Glutamatergic neuron (in vitro differentiated cells): ENCODE results near the gene TMEM181. TPM values are rescaled to one million over a fixed set of nuclear protein-coding genes. Genes with fewer than 3 reads are reported as not detected.
A peak's percentile ranks its signal among the peaks of the same experiment; 100 is the strongest.

Source experiments
- DNase-seq: peaks from one replicate; pipeline ENCODE4 v3.0.0; 2022
- H3K27ac Mint-ChIP-seq: one replicate; pipeline ENCODE4 v1.8.0; 2020; ENCODE audit warnings: mild to moderate bottlenecking, mixed read lengths, inconsistent platforms; ENCODE audit not compliant: unreplicated experiment
- H3K27me3 Mint-ChIP-seq: one replicate; pipeline ENCODE4 v1.8.0; 2020; ENCODE audit warnings: mild to moderate bottlenecking, moderate library complexity, mixed read lengths, inconsistent platforms; ENCODE audit not compliant: unreplicated experiment
- H3K36me3 Mint-ChIP-seq: one replicate; pipeline ENCODE4 v1.8.0; 2020; ENCODE audit warnings: mild to moderate bottlenecking, mixed read lengths, inconsistent platforms; ENCODE audit not compliant: unreplicated experiment
- H3K4me1 Mint-ChIP-seq: one replicate; pipeline ENCODE4 v1.8.0; 2020; ENCODE audit warnings: mild to moderate bottlenecking, low read depth, mixed read lengths, inconsistent platforms; ENCODE audit not compliant: unreplicated experiment
- H3K4me3 Mint-ChIP-seq: one replicate; pipeline ENCODE4 v1.8.0; 2020; ENCODE audit warnings: mild to moderate bottlenecking, mixed read lengths, inconsistent platforms; ENCODE audit not compliant: unreplicated experiment
- H3K9me3 Mint-ChIP-seq: one replicate; pipeline ENCODE4 v1.8.0; 2020; ENCODE audit warnings: mild to moderate bottlenecking, moderate library complexity, mixed read lengths, inconsistent platforms; ENCODE audit not compliant: unreplicated experiment
- total RNA-seq: library from RNA; stranded (reverse); fragmentation: NEBNext Ultra II Directional; extraction: Animal tissue kit (Norgen Biotek cat#: 25700); gene quantifications from one replicate; pipeline ENCODE4 v1.2.1, GENCODE V29; 2021; ENCODE audit not compliant: unreplicated experiment
- TF ChIP-seq, protein P1 (sequence below): fragments of 200-600 bp; sonication (generic); IDR thresholded peaks from one replicate; pipeline ENCODE4 v1.5.0; 2021; ENCODE audit not compliant: partially characterized antibody, unreplicated experiment

TMEM181 gene
- total RNA-seq, 1 donor from 2014 or later: 44.3 TPM

- Mint-ChIP-seq H3K36me3 (peaks cover 6% of the 10 kb centered on the region), H3K4me1 (peaks cover 9% of the 10 kb centered on the region), H3K27me3 (peaks cover 6% of the 10 kb centered on the region), H3K4me3 (no peak overlapping the region), H3K9me3 (peaks cover 4% of the 10 kb centered on the region), H3K27ac (no peak overlapping the region)
- DNase-seq: no peak
- TF ChIP-seq, protein P1, sequence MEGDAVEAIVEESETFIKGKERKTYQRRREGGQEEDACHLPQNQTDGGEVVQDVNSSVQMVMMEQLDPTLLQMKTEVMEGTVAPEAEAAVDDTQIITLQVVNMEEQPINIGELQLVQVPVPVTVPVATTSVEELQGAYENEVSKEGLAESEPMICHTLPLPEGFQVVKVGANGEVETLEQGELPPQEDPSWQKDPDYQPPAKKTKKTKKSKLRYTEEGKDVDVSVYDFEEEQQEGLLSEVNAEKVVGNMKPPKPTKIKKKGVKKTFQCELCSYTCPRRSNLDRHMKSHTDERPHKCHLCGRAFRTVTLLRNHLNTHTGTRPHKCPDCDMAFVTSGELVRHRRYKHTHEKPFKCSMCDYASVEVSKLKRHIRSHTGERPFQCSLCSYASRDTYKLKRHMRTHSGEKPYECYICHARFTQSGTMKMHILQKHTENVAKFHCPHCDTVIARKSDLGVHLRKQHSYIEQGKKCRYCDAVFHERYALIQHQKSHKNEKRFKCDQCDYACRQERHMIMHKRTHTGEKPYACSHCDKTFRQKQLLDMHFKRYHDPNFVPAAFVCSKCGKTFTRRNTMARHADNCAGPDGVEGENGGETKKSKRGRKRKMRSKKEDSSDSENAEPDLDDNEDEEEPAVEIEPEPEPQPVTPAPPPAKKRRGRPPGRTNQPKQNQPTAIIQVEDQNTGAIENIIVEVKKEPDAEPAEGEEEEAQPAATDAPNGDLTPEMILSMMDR: no peak
Measured at GRCh38 chr6:158634695-158635426, 75.0 kb downstream of the TMEM181 start.

GRCh38 chr6:158635427-158636073 lies 75.7 kb downstream of the TMEM181 start:
- no peak overlapping the region for H3K27ac Mint-ChIP-seq
- peaks cover 13% of the 10 kb centered on the region for H3K4me1 Mint-ChIP-seq
- peaks cover 4% of the 10 kb centered on the region for H3K9me3 Mint-ChIP-seq
- no peak overlapping the region for H3K4me3 Mint-ChIP-seq
- TF ChIP-seq, protein P1: no peak
- H3K27me3 Mint-ChIP-seq: peaks cover 8% of the 10 kb centered on the region
- no peak for DNase-seq
- peaks cover 6% of the 10 kb centered on the region for H3K36me3 Mint-ChIP-seq

DNA sequence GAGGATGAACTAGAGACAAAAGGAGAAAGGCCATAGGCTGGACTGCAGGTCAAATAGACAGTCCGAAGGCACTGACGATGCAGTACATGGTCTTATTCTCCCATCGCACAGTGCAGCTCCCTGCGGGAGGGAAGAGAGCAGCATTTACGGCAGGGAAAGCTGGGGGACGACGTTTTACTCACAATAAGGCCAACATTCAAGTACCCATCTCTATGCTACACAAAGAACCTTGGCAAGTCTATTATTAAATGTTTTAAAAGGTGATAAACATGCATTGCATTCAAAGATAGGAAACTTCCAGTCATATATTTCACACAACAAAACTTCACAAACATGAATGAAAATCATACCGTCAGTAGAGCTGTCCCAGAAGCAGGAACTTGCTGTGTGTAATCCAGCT lies 76.9 kb downstream of the TMEM181 start:
- Mint-ChIP-seq H3K4me1 (peaks cover 12% of the 10 kb centered on the region), H3K36me3 (no peaks in the 10 kb centered on the region), H3K27ac (no peak overlapping the region), H3K27me3 (peaks cover 8% of the 10 kb centered on the region), H3K9me3 (peaks cover 4% of the 10 kb centered on the region), H3K4me3 (no peak overlapping the region)
- DNase-seq: no peak
- TF ChIP-seq, protein P1: no peak

DNA sequence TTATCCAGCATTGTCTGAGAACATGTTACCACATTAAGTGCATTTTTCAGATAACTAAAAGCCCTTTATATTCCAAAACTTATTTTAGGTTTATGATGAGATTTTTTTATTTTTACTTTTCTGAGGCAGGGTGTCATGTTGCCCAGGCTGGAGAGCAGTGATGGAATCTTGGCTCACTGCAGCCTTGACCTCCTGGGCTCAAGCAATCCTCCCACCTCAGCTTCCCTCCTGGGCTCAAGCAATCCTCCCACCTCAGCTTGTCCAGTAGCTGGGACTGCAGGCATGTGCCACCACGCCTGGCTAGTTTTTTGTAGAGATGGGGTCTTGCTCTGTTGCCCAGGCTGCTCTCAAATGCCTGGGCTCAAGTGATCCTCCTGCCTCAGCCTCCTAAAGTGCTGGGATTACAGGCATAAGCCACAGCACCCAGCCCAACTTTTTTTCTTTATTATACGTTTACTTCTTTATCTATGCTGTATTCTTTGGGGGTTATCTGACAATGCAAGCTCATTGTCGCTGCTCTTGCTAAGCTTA lies 78.5 kb downstream of the TMEM181 start:
- peaks cover 5% of the 10 kb centered on the region for H3K27me3 Mint-ChIP-seq
- no peaks in the 10 kb centered on the region for H3K36me3 Mint-ChIP-seq
- DNase-seq: no peak
- H3K9me3 Mint-ChIP-seq: peaks cover 5% of the 10 kb centered on the region
- TF ChIP-seq, protein P1: no peak
- no peak overlapping the region for H3K4me3 Mint-ChIP-seq
- peak overlapping the region; percentile 36 for H3K27ac Mint-ChIP-seq
- H3K4me1 Mint-ChIP-seq: peaks cover 24% of the 10 kb centered on the region

- TF ChIP-seq, protein P1: no peak
- peaks cover 8% of the 10 kb centered on the region for H3K27me3 Mint-ChIP-seq
Measured at GRCh38 chr6:158639056-158639455, 79.2 kb downstream of the TMEM181 start.

More at GRCh38 chr6:158639056-158639455, 79.2 kb downstream of the TMEM181 start:
- DNase-seq: no peak
- Mint-ChIP-seq H3K36me3 (no peaks in the 10 kb centered on the region), H3K4me1 (peaks cover 24% of the 10 kb centered on the region), H3K4me3 (no peak overlapping the region), H3K27ac (peak overlapping the region; percentile 36), H3K9me3 (peaks cover 9% of the 10 kb centered on the region)
